Hematopoietic multipotent progenitor cell treated with erythropoietin and hydrocortisone succinate and interleukin-3 and kit ligand, for 15 days (in vitro differentiated cells): ENCODE measurements around the gene APOF.
"Not testable (repeated sequence)": the region's sequence is repeated elsewhere in the genome, so short reads cannot be mapped to it uniquely, and the experiment has no call there.

Experiments used
- DNase-seq: peaks from one replicate; pipeline ENCODE4 v3.0.0-alpha.2; 2015; ENCODE audit warnings: low spot score

The APOF gene, protein sequence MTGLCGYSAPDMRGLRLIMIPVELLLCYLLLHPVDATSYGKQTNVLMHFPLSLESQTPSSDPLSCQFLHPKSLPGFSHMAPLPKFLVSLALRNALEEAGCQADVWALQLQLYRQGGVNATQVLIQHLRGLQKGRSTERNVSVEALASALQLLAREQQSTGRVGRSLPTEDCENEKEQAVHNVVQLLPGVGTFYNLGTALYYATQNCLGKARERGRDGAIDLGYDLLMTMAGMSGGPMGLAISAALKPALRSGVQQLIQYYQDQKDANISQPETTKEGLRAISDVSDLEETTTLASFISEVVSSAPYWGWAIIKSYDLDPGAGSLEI

DNA sequence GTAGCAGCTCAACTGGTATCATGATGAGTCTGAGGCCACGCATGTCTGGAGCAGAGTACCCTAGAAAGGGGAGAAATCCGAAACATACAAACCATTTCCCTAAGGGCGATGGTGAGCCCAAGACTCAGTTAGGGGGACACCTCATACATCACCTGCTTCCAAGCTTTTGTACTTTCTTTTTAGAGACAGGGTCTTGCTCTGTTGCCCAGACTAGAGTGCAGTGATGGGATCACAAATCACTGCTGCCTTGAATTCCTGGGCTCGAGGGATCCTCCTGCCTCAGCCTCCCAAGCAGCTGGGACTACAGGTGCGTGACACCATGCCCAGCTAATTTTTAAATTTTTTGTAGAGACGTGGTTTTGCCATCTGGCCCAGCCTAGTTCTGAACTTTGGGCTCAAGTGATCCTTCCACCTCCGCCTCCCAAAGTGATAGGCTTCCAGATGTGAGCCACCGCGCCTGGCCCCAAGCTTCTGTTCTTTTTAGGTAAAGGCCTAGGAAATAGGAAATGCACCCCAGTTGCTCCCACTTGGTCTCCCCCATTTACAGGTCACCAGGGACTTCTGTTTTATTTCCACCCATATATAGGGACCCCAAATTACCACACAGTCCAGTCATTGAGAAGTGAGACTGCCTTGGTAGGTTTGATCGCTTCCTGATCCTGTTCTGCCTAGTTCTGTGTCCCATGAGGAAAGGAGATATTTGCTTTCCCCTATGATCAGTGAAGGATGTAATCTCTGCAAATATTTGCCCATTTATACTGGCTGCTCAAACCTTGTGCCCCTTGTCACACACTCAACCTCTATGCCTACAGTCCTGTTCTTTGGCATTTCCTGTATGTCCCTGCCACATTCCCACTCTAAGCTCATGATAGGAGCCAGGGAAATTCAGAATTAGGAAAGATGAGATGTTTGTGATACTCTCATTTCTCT is at the start of gene APOF:
Gene APOF (minus strand): TSS at position 728 of the 930 bp plus-strand sequence. CDS start 112 bp downstream, at position 616.
- DNase-seq, result no peak

DNA sequence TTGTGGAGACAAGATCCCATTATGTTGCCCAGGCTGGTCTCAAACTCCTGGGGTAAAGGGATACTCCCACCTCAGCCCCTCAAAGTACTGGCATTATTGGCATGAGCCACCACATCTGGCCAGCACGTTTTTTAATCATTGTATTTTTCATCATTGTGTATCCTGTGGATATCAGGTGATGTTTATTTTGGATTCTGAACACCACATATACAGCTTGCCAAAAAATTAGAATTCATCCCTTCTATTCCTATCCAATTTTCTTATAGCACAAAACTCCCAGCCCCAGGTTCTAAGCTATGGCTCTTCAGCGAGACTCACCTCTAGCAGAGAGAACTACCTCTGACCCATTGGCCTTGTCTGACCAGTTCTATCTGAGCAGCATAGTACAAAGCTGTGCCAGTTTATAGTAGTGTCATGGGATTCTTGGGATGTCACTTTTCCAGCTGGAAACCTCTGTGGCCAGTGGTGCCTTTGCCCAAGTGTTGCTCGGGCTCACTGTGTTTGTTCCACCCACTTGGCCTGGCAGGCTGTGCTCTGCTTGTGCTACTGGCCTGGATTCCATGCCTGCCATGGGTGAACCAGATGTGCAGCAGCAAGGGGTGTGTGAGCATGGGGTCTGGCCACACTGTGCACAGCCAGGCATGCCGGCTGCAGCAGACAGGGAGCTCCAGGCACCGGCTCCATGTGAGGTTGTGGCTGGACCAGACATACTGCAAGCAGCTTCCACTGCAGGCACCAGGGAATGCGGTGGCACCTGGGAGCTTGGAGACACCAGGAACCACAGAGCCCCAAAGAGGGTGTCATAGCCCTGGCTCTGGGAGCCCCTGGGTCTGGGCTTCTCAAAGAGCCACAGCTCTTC is 49.4 kb upstream of the APOF start:
- no peak for DNase-seq

DNA sequence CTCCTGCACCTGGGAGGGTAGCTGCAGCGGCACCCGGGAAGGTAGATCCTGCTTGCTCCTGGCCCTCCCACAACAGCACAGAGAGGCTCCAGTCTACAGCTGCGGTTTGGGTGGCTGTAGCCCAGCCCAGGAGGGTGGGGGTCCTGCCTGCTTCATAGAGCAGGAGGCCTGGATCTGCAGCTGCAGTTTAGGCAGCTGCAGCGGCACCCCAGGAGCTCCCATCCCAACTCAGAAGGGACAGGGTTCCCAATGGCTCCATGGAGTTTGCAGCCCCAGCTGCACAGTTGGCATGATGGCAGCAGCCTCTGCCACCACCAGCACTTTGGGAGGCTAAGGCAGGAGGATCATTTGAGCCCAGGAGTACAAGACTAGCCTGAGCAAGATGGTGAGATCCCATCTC is 48.1 kb upstream of the APOF start:
- DNase-seq, result no peak

DNA sequence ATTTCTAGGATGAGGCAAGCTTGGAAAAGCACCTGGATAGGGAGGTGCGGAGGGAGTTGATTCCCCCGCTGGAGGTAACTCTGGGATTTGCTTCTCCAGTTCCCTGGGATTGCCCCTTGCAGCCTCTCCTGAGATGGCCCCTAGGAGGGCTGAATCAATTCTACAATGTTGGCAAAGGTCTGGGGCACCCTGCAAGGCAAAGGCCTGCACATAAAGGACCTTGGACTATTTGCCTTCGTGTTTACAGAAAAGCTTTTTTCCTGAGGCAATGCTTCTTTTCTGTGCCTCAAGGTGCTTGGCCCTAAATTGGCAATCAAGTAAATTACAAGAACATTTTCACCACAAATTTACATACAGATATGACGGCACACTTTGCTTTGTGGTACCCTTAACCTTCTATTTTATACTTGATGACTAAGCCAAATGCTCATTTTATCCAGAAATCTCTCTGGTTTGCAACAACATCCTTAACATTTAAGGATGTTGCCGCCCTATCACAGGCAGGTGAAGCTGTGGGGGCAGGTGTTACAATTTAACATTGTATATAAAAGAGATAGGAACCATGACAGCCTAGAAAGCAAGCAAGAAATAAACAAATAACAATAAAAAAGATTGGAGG is 46.3 kb upstream of the APOF start:
- DNase-seq, result no peak

DNA sequence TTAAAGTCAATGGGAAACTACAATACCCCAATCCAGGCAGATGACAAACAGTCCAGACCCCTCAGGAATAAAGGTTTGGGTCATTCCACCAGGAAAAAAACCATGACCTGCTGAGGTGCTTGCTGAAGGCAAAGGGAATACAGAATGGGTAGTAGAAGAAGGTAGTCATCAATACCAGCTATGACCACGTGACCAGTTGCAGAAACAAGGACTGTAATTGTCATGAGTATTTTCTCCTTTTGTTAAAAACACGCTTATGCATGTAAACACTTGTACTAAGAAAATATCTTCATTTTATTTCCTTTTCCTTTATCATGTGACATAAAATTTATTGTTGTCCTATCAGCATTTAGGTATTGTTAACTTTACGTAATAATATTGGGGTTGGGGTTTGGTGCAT is 41.6 kb upstream of the APOF start:
- DNase-seq, result not testable (repeated sequence)

DNA sequence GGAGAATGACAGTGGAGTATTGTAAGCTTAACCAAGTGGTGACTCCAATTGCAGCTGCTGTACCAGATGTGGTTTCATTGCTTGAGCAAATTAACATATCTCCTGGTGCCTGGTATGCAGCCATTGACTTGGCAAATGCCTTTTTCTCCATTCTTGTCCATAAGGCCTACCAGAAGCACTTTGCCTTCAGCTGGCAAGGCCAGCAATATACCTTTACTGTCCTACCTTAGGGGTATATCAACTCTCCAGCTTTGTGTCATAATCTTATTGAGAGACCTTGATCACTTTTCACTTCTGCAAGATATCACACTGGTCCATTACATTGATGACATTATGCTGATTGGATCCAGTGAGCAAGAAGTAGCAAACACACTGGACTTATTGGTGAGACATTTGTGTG is 39.0 kb upstream of the APOF start:
- not testable (repeated sequence) for DNase-seq

DNA sequence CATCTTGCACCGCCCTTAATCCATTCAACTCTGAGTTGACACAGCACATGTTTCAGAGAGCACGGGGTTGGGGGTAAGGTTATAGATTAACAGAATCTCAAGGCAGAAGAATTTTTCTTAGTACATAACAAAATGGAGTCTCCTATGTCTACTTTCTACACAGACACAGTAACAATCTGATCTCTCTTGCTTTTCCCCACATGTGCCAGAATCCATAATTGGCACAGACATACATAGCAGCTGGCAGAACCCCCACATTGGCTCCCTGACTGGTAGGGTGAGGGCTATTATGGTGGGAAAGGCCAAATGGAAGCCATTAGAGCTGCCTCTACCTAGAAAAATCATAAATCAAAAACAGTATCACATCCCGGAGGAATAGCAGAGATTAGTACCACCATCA is 38.5 kb upstream of the APOF start:
- not testable (repeated sequence) for DNase-seq

DNA sequence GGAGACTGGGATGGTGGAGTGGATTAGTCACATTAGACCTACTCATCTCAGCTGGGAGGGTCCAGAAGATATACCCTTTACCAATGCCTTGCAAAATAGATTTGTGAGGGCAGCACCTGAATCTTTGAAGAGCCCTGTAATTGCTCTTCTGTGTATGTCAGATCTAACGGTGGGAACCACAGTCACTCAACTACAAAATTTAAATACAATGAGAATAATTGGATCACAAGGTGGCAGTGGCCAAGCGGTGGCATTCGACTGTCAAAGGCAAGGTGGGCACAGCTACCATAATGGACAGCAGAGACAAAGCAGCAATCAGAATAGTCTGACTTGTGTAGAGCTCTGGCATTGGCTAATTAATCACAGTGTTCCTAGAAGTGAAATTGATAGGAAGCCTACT is 36.8 kb upstream of the APOF start:
- DNase-seq, result not testable (repeated sequence)

DNA sequence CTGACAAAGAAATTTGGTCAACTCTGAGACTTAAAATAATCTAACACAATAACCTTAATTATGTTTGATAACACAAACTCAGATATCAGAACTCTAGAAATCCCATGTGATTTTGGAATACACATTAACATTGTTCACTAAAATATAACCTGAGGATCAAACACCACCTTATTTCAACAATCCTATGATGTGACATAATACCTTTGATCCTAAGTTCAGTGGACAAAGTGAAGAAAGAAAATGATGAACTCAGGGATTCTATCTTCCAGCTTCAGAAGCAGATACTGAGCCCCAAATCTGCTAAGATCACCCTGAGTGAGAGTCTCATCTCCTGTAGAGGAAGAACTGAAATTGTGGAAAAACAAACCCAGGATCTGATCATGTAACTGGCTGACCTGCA is 35.7 kb upstream of the APOF start:
- DNase-seq, result no peak

DNA sequence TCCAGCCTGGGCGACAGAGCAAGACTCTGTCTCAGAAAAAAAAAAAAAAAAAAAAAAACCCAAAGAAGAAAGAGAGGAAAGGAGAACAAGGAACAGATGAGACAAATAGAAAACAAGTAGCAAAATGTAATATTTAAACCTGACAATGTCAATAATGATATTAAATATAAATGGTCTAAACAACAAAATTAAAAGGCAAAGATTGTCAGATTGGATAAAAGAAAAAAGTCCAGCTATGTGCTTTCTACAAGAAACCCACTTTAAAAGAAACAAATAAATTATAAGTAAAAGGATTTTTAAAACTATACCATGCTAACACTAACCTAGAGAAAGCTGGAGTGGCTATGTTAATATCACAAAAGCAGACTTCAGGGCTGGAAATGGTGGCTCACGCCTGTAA is 29.7 kb upstream of the APOF start:
- DNase-seq, result no peak

DNA sequence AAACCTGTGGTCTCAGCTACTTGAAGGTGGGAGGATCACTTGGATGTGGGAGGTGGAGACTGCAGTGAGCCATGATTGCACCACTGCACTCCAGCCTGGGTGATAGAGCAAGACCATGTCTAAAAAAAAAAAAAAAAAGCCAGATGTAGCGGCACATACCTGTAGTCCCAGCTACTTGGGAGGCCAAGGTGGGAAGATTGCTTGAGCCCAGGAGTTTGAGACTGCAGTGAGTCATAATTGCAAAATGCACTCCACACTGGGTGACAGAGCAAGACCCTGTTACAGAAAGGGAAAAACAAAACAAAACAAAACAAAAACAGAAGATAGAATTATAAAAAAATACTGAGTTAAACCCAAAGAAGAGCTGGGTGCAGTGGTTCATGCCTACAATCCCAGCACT is 29.1 kb upstream of the APOF start:
- no peak for DNase-seq

DNA sequence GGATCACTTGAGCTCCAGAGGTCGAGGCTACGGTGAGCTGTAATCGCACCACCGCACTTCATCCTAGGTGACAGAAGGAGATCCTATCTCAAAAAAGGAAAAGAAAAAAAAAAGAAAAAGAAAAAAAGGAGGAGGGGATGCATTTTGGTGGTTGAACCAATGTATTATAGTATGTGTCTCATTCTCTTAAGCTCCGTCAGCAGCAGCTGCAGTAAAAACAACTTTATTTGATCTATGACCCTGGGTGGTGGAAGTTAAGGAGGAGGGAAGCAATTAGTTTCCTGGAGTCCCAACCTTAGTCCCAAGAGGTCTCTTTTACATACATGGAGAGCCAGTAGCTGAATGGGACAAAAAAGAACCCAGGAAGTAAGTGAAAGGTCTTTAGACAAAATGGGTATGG is 26.8 kb upstream of the APOF start:
- no peak for DNase-seq

DNA sequence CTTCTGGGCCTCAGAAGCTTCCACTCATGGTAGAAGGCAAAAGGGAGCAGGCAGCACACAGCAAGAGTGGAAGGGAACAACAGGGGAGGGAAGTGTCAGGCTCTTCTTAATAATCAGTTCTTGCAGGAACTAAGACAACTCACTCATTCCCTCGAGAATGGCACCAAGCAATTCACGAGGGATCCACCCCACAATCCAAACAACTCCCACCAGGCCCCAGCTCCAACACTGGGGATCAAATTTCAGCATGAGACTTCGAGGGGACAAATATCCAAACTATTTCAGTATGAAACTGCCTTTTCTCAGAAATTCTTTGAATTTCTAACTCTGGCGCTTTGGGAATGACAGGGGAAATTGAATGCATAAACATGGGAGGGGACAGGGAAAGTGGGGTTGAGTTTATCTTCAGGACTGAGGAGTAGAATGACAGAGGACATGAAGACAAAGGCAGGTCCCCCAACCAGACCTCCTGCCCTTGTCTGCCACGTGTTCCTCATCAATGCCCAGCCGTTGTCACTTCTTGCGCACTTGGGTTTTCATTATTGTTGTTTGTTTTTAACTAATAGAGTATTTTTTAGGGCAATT is 24.6 kb upstream of the APOF start:
- DNase-seq, result no peak

DNA sequence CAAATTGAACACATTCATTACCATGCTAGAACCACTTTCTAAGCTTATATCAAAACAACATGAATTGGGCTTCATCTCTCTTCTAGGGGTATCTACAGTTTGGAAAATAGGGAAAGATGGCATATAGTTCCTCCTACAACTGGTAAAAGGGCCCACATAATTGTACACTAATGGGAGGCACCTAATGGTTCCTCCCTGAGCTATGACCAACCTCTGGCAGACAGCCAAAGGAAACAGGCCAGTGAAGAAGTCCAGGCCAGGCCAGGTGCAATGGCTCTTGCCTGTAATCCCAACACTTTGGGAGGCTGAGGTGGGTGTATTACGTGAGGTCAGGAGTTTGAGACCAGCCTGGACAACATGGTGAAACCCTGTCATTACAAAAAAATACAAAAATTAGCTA is 23.2 kb upstream of the APOF start:
- no peak for DNase-seq

DNA sequence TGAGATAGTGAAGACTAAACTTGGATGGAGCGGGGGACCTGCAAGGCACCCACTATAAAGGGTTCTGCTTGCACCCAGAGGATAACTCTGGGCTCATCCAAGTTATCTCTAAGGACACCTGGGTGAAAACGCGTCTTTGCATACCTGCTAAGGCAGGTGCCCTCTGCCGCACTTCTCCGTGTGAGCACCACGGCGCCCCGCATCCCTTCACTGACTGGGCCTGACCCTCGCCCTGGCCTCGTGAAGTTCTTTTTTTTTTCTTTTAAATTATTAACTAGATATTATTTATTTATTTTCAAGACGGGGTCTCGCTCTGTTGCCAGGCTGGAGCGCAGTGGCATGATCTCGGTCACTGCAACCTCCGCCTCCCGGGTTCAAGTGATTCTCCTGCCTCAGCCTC is 20.0 kb upstream of the APOF start:
- no peak for DNase-seq

DNA sequence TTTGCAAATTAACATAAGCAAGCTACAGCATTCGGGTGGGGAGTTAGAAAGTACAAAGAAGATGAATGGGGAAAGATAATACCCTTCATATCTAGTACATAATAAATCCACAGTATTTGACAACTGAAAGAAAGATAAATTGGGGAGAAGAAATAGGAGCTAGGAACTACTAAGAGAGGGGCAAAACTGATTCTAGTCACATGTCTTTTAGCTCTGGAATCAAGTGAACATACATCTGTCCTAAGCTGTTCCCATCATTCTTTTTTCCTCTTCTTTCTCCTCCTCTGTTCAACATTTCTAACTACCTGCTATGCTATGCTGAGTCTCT is 15.3 kb upstream of the APOF start:
- DNase-seq, result no peak

DNA sequence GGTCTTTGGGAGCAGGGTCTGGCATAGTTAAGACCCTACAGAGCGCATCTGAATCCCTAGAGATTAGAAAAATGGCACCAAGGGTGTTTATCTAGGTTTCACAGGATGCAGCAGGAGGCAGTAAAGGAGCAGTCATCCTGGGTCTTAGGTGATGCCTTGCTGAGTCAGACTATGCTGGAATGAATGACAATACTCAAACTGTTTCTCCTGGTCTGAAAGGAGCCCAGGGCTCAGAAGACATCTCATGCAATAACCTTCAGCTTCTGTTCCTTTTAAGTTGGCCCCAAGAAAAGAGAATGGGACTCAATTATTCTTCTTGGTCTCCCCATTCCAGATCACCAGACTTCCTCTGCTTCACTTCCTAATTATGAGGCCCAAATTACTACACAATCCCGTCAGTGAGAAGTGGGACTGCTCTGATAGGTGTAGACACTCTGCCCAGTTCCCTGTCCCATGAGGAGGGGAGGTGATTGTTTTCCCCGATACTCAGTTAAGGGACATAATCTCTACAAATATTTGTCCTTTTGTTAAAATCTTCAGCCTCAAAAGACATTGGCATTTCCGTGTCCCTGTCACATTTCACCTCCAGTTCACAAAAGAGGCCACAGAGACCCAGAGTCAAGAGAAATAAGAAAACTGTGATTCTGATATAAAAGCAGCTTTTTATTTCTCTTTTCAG is 14.8 kb upstream of the APOF start:
- peak; percentile 44 for DNase-seq

DNA sequence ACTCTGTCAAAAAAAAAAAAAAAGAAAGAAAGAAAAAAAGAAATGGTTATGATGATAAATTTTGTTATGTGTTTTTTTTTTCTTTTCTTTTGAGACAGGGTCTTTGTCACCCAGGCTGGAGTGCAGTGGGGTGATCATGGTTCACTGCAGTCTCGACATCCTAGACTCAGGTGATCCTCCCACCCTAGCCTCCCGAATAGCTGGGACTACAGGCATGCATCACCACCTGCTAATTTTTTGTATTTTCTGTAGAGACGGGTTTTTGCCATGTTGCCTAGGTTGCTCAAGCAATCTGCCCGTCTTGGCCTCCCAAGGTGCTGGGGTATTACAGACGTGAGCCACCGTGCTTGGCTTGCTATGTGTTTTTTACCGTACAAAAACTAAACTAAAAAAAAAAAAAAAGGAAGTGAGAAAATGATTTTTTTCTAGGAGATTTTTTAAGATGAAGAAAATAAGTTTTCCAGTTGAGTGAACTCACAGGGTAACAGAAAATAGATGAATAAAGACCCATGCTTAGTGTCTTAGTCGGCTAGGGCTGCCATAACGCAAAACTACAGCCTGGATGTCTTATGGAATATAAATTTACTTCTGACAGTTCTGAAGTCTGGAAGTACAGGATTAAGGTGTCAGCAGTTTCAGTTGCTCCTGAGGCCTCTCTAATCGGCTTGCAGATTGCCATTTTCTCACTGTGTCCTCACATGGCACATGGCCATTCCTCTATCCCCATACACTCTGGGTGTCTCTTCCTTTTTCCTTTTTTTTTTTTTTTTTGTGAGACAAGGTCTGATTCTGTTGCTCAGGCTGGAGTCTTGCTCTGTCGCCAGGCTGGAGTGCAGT is 13.2 kb upstream of the APOF start:
- DNase-seq, result no peak

DNA sequence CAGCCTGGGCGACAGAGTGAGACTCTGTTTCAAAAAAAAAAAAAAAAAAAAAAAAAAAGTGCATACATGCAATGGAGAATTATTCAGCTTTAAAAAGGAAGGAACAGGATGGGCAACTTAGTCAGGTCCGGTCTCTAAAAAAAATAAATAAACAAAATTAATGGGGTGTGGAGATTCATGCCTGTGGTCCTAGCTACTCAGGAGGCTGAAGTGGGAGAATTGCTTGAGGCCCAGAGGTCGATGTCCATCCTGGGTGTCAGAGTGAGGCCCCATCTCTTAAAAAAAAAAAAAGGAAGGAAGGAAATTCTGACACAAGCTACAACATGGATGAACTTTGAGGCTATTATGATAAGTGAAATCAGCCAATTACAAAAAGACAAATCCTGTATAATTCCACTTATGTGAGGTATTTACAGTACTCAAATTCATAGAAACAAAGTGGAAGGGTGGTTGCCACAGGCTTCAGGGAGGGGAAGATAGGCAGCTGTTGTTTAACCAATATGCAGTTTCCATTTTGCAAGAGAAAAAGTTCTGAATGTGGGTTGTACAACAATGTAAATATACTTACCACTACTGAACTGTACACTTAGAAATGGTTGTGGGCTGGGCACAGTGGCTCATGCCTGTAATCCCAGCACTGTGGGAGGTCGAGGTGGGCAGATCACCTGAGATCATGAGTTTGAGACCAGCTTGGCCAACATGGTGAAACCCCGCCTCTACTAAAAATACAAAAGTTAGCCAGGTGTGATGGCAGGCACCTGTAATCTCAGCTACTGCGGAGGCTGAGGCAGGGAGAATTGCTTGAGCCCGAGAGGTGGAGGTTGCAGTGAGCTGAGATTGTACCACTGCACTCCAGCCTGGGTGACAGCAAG is 12.3 kb upstream of the APOF start:
- DNase-seq, result no peak
